HCT116 (cell line): ENCODE measurements around the gene TYMS.

ENCODE experiments used
- POLR2A ChIP-seq: IDR thresholded peaks from 2 replicates; pipeline ENCODE4 v1.7.0; 2011; ENCODE audit warnings: borderline replicate concordance; ENCODE audit not compliant: insufficient read depth, insufficient read length; ENCODE audit errors: extremely low read depth
- TCF7L2 ChIP-seq: IDR thresholded peaks from 2 replicates; pipeline ENCODE4 v1.7.0; 2011; ENCODE audit warnings: borderline replicate concordance, inconsistent platforms; ENCODE audit not compliant: insufficient read depth, insufficient read length; ENCODE audit errors: extremely low read depth
- YY1 ChIP-seq: IDR thresholded peaks from 2 replicates; pipeline ENCODE4 v1.6.1; 2011; ENCODE audit warnings: low read length, low read depth, moderate library complexity, mild to moderate bottlenecking; ENCODE audit not compliant: insufficient replicate concordance; ENCODE audit errors: extremely low read depth
- TF ChIP-seq, protein P1 (sequence below), 3 experiments: fragments of 200-600 bp in 1 of 3; sonication (generic) in 1 of 3; IDR thresholded peaks in 2 of 3; conservative IDR thresholded peaks in 1 of 3; 2 replicates each; pipeline ENCODE4 v1.5.1; 2012 to 2017; ENCODE audit warnings: low read depth in 2 of 3, low read length in 2 of 3, antibody characterized with exemption in 1 of 3, borderline replicate concordance in 1 of 3, control low read depth in 1 of 3, mild to moderate bottlenecking in 1 of 3, mixed read lengths in 1 of 3, mixed run types in 1 of 3, moderate library complexity in 1 of 3; ENCODE audit not compliant: insufficient read depth in 1 of 3

DNA sequence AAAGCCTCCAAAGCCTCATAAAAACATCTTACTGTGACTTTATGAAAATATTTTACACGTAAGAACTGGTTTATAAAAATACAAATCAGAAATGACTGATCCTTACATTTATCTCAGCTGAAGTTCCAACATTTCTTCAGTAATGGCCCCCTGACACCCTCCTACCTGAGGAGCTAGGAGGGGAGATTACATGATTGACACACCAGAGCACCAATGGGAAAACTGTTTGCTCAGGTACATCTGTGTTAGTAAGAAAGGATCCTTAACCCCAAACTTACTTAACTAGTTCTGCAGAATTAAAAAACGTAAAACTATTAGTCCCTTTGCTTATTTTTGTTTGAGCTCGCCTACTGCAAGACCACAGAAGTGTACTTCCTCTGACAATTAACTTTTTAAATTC is 28.0 kb downstream of the TYMS start:
- TF ChIP-seq POLR2A, result no peak
- TF ChIP-seq TCF7L2, result no peak
- TF ChIP-seq YY1, result no peak
- TF ChIP-seq, protein P1, sequence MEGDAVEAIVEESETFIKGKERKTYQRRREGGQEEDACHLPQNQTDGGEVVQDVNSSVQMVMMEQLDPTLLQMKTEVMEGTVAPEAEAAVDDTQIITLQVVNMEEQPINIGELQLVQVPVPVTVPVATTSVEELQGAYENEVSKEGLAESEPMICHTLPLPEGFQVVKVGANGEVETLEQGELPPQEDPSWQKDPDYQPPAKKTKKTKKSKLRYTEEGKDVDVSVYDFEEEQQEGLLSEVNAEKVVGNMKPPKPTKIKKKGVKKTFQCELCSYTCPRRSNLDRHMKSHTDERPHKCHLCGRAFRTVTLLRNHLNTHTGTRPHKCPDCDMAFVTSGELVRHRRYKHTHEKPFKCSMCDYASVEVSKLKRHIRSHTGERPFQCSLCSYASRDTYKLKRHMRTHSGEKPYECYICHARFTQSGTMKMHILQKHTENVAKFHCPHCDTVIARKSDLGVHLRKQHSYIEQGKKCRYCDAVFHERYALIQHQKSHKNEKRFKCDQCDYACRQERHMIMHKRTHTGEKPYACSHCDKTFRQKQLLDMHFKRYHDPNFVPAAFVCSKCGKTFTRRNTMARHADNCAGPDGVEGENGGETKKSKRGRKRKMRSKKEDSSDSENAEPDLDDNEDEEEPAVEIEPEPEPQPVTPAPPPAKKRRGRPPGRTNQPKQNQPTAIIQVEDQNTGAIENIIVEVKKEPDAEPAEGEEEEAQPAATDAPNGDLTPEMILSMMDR (IDR thresholded peaks at IDR 0.05 in 2 of 3, conservative IDR thresholded peaks at IDR 0.05 in 1 of 3; ENCODE audit: borderline replicate concordance in 1 of 3, insufficient read depth in 1 of 3, low read depth in 2 of 3, low read length in 2 of 3), result no peak
